H1 (cell line): ENCODE data around the gene ACVR1. TPM values are rescaled to one million over a fixed set of nuclear protein-coding genes. Genes with fewer than 3 reads are reported as not detected.

Source experiments
- CTCF ChIA-PET: fragments of 300-600 bp; sonication (Branson Sonifier 250); formaldehyde crosslinking; loops from one replicate; lab custom pipeline; 2021; ENCODE audit not compliant: partially characterized antibody; lab: Charles Lee
- POLR2A ChIA-PET: fragments of 300-600 bp; sonication (Branson Sonifier 250); formaldehyde crosslinking; loops from one replicate; lab custom pipeline; 2021; ENCODE audit warnings: inconsistent platforms; ENCODE audit not compliant: partially characterized antibody; lab: Charles Lee
- DNase-seq, 2 experiments: peaks; one replicate each; pipeline versions ENCODE4 v3.0.0 to v3.0.0-alpha.2; 2010 to 2022; ENCODE audit warnings: low spot score in 2 of 2, low read depth in 1 of 2, mixed read lengths in 1 of 2
- FAIRE-seq: peaks from 2 replicates; lab custom pipeline; 2011; peaks lifted over from hg19 to GRCh38; lab: Jason Lieb, UNC
- H2AFZ ChIP-seq: 2 replicates; pipeline ENCODE4 v1.8.1; 2012; ENCODE audit warnings: low read length, inconsistent platforms
- H2AK5ac ChIP-seq: 2 replicates; pipeline ENCODE4 v1.6.1; 2013; ENCODE audit warnings: low read depth, low read length
- H2BK120ac ChIP-seq: replicated peaks from 2 replicates; pipeline ENCODE3; 2013; ENCODE audit warnings: low read depth, low read length, inconsistent platforms
- H2BK12ac ChIP-seq: 2 replicates; pipeline ENCODE4 v1.6.1; 2013; ENCODE audit warnings: low read depth, low read length
- H2BK15ac ChIP-seq: 2 replicates; pipeline ENCODE4 v1.6.1; 2013; ENCODE audit warnings: low read length
- H2BK20ac ChIP-seq: 2 replicates; pipeline ENCODE4 v1.6.1; 2013; ENCODE audit warnings: low read length
- H2BK5ac ChIP-seq: 2 replicates; pipeline ENCODE4 v1.6.1; 2013; ENCODE audit warnings: low read depth, low read length
- H3K14ac ChIP-seq: 2 replicates; pipeline ENCODE4 v1.6.1; 2013; ENCODE audit warnings: inconsistent platforms; ENCODE audit not compliant: insufficient read length
- H3K18ac ChIP-seq: 2 replicates; pipeline ENCODE4 v1.6.1; 2013; ENCODE audit warnings: low read length; ENCODE audit errors: extremely low read depth
- H3K23ac ChIP-seq: 2 replicates; pipeline ENCODE4 v1.6.1; 2013; ENCODE audit warnings: inconsistent platforms; ENCODE audit not compliant: insufficient read length
- H3K23me2 ChIP-seq: 2 replicates; pipeline ENCODE4 v1.6.1; 2013; ENCODE audit warnings: low read depth, low read length
- H3K27ac ChIP-seq: 2 replicates; pipeline ENCODE4 v1.6.1; 2011; ENCODE audit warnings: low read depth, low read length, inconsistent platforms
- H3K27me3 ChIP-seq, 4 experiments: replicated peaks in 1 of 4; 1 replicate in 1 of 4; 2 replicates in 3 of 4; pipeline versions ENCODE4 v1.6.1 to v1.8.1; 2011 to 2013; ENCODE audit warnings: low read length in 3 of 4, mild to moderate bottlenecking in 3 of 4, inconsistent platforms in 2 of 4, mixed read lengths in 2 of 4, moderate library complexity in 1 of 4; ENCODE audit not compliant: control insufficient read depth in 3 of 4, insufficient read depth in 3 of 4; ENCODE audit errors: extremely low read depth in 1 of 4
- H3K36me3 ChIP-seq, 4 experiments: 2 replicates each; pipeline versions ENCODE4 v1.6.1 to v1.8.1; 2011 to 2013; ENCODE audit warnings: mild to moderate bottlenecking in 4 of 4, low read length in 3 of 4, moderate library complexity in 2 of 4, control low read depth in 1 of 4, inconsistent platforms in 1 of 4; ENCODE audit not compliant: insufficient read depth in 4 of 4, control insufficient read depth in 2 of 4
- H3K4ac ChIP-seq: replicated peaks from 2 replicates; pipeline ENCODE3; 2013; ENCODE audit warnings: low read length, low read depth, mixed read lengths, inconsistent platforms; ENCODE audit not compliant: insufficient read length
- H3K4me1 ChIP-seq, 4 experiments: replicated peaks in 1 of 4; 1 replicate in 1 of 4; 2 replicates in 3 of 4; pipeline versions ENCODE4 v1.6.1 to v1.8.1; 2011 to 2013; ENCODE audit warnings: low read length in 3 of 4, inconsistent platforms in 2 of 4, mixed read lengths in 1 of 4; ENCODE audit not compliant: insufficient read depth in 4 of 4, control insufficient read depth in 3 of 4
- H3K4me2 ChIP-seq, 2 experiments: 2 replicates each; pipeline versions ENCODE4 v1.6.1 to v1.8.1; 2011 to 2013; ENCODE audit warnings: low read depth in 2 of 2, low read length in 2 of 2, control low read depth in 1 of 2, inconsistent platforms in 1 of 2, mild to moderate bottlenecking in 1 of 2; ENCODE audit not compliant: insufficient read depth in 1 of 2
- H3K4me3 ChIP-seq, 4 experiments: fragments of 200-600, 300-600 bp in 1 of 4; sonication (generic), shearing (Covaris generic), sonication (Bioruptor Twin) in 1 of 4; 2 replicates each; pipeline versions ENCODE4 v1.5.1 to v1.8.1; 2011 to 2016; ENCODE audit warnings: low read length in 4 of 4, low read depth in 3 of 4, control low read depth in 2 of 4, inconsistent platforms in 2 of 4, mild to moderate bottlenecking in 2 of 4, mixed read lengths in 1 of 4, moderate library complexity in 1 of 4; ENCODE audit not compliant: insufficient read depth in 2 of 4; ENCODE audit errors: extremely low read depth in 1 of 4
- H3K56ac ChIP-seq: replicated peaks from 2 replicates; pipeline ENCODE3; 2013; ENCODE audit warnings: low read depth, mild to moderate bottlenecking, mixed read lengths, low read length, inconsistent platforms; ENCODE audit not compliant: insufficient read length
- H3K79me1 ChIP-seq: 2 replicates; pipeline ENCODE4 v1.6.1; 2013; ENCODE audit warnings: low read depth, low read length, control low read depth
- H3K79me2 ChIP-seq, 2 experiments: 2 replicates each; pipeline versions ENCODE4 v1.6.1 to v1.8.1; 2012 to 2013; ENCODE audit warnings: low read length in 2 of 2, mild to moderate bottlenecking in 2 of 2, inconsistent platforms in 1 of 2; ENCODE audit not compliant: insufficient read depth in 2 of 2, control insufficient read depth in 1 of 2
- H3K9ac ChIP-seq, 4 experiments: replicated peaks in 1 of 4; 1 replicate in 1 of 4; 2 replicates in 3 of 4; pipeline versions ENCODE4 v1.6.1 to v1.8.1; 2011 to 2013; ENCODE audit warnings: low read depth in 3 of 4, low read length in 3 of 4, control low read depth in 2 of 4, mild to moderate bottlenecking in 2 of 4, moderate library complexity in 2 of 4, inconsistent platforms in 1 of 4; ENCODE audit errors: extremely low read depth in 1 of 4
- H3K9me3 ChIP-seq, 2 experiments: 2 replicates each; pipeline versions ENCODE4 v1.6.1 to v1.8.1; 2012 to 2013; ENCODE audit warnings: mild to moderate bottlenecking in 2 of 2, moderate library complexity in 2 of 2, control low read depth in 1 of 2, inconsistent platforms in 1 of 2, low read depth in 1 of 2, low read length in 1 of 2, mixed read lengths in 1 of 2; ENCODE audit not compliant: insufficient read depth in 2 of 2
- H4K20me1 ChIP-seq, 2 experiments: replicated peaks in 1 of 2; 2 replicates each; pipeline versions ENCODE3 to v1.8.1; 2011 to 2013; ENCODE audit warnings: inconsistent platforms in 2 of 2, low read length in 2 of 2, mild to moderate bottlenecking in 1 of 2; ENCODE audit not compliant: insufficient read depth in 2 of 2, control insufficient read depth in 1 of 2
- H4K5ac ChIP-seq: 2 replicates; pipeline ENCODE4 v1.6.1; 2013; ENCODE audit warnings: low read length, low read depth, mixed read lengths, inconsistent platforms; ENCODE audit not compliant: insufficient read length
- H4K8ac ChIP-seq: 2 replicates; pipeline ENCODE4 v1.8.0; 2013; ENCODE audit warnings: mild to moderate bottlenecking, moderate library complexity, low read length, inconsistent platforms; ENCODE audit not compliant: insufficient read depth; ENCODE audit errors: extremely low read depth
- H4K91ac ChIP-seq: replicated peaks from 2 replicates; pipeline ENCODE3; 2013; ENCODE audit warnings: low read length, mixed read lengths, inconsistent platforms; ENCODE audit not compliant: insufficient read length
- BACH1 ChIP-seq: IDR thresholded peaks from 2 replicates; pipeline ENCODE4 v1.6.1; 2012; ENCODE audit warnings: low read length, improper control_type of control experiment
- HDAC6 ChIP-seq: IDR thresholded peaks from one replicate; pipeline ENCODE4 v1.7.1; 2012; ENCODE audit warnings: low read depth, mild to moderate bottlenecking, inconsistent platforms, low read length, moderate library complexity
- NRF1 ChIP-seq: IDR thresholded peaks from 2 replicates; pipeline ENCODE4 v1.6.1; 2011; ENCODE audit warnings: mild to moderate bottlenecking, low read depth, low read length, improper control_type of control experiment
- SIN3A ChIP-seq, 2 experiments: IDR thresholded peaks in 1 of 2; conservative IDR thresholded peaks in 1 of 2; 2 replicates each; pipeline ENCODE4 v1.6.1; 2011 to 2012; ENCODE audit warnings: low read length in 2 of 2, improper control_type of control experiment in 1 of 2, low read depth in 1 of 2, mild to moderate bottlenecking in 1 of 2
- WGBS, 2 experiments: shearing (Covaris generic) in 1 of 2; methylation state at CpG; one replicate each; pipeline versions ENCODE4 v1.1.6 to v1.1.7; 2013 to 2015; ENCODE audit warnings: low lambda C conversion rate in 2 of 2, mixed read lengths in 2 of 2, inconsistent platforms in 1 of 2, low coverage in 1 of 2, missing lambda C conversion rate in 1 of 2; ENCODE audit not compliant: insufficient replicate concordance in 2 of 2, insufficient coverage in 1 of 2, insufficient read length in 1 of 2; ENCODE audit errors: extremely low coverage in 1 of 2, missing lambda C conversion rate in 1 of 2; 5-methylcytosine and 5-hydroxymethylcytosine counted together
- polyA plus RNA-seq, 7 experiments: library from polyadenylated mRNA; depleted of rRNA in 3 of 7; stranded (reverse) in 5 of 7; unstranded in 2 of 7; fragments of >200 nt in 5 of 7; fragments of 200-250 nt in 2 of 7; gene quantifications; 1 replicate in 5 of 7; 2 replicates in 1 of 7; 4 replicates in 1 of 7; pipeline versions ENCODE4 v1.2.1 to v1.2.3, GENCODE V29; 2011 to 2013; ENCODE audit warnings: missing spikeins in 2 of 7, mixed read lengths in 2 of 7
- total RNA-seq: library from RNA; stranded (reverse); fragmentation: NEBNext Ultra II Directional; extraction: Animal tissue kit (Norgen Biotek cat#: 25700); gene quantifications from 2 replicates; pipeline ENCODE4 v1.2.1, GENCODE V29; 2021
- TF ChIP-seq, protein P1 (sequence below): IDR thresholded peaks from 2 replicates; pipeline ENCODE4 v1.6.1; 2012; ENCODE audit warnings: low read length, inconsistent platforms
- TF ChIP-seq, protein P2 (sequence below): IDR thresholded peaks from 2 replicates; pipeline ENCODE4 v1.6.1; 2011; ENCODE audit warnings: low read length, improper control_type of control experiment

Gene ACVR1
- total and polyA plus RNA-seq, 2 of the 8 experiments (the other 6 are each of a cell fraction or from before 2014, with no cell fraction given) = 8.5 to 17.7 TPM

DNA sequence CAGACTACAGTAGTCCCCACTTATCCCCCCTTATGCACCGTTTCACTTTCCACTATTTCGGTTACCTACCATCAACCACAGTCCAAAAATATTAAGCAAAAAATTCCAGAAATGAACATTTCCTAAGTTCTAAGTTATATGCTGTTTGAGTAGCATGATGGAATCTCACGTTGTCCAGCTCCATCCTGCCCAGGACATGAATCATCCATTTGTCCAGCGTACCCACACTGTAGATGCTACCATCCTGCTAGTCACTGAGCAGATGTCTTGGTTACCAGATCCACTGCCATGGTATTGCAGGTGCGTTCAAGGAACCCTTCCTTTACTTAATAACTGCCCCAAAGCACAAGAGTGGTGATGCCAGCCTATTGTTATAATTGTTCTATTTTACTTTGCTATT, 87.9 kb downstream of the ACVR1 start:
- DNase-seq (no peak), FAIRE-seq (no peak)
- H3K9me3 ChIP-seq = no peaks in the 10 kb centered on the region
- no peak overlapping the region for H3K18ac ChIP-seq
- ChIA-PET CTCF (interaction anchor here (0.6 to 2.4 kb wide), 5 partner anchors 9 to 223 kb away, joined by 3 to 8 read pairs (median 4); no protein-coding TSS in a partner anchor), POLR2A (no interaction called here)
- H3K79me1 ChIP-seq = no peaks in the 10 kb centered on the region
- H3K27me3 ChIP-seq = no peaks in the 10 kb centered on the region
- H4K20me1 ChIP-seq = peaks cover 0 to 2% of the 10 kb centered on the region in 2 experiments
- H3K23me2 ChIP-seq = no peaks in the 10 kb centered on the region; the same call in 1 of the 2 replicates
- no peak overlapping the region for H3K14ac ChIP-seq
- H3K4me1 ChIP-seq = peaks cover 0 to 21% (median 5%) of the 10 kb centered on the region in 4 experiments; a peak in 3 of 7 replicates
- H3K23ac ChIP-seq = no peak overlapping the region
- no peak overlapping the region for H3K4me3 ChIP-seq
- WGBS, 2 experiments = 93% methylated on average over 5 of the region's 5 CpGs; no CpG with 5 or more reads in 1 of the 2 experiments
- no peak overlapping the region for H3K4me2 ChIP-seq
- TF ChIP-seq NRF1 (no peak), HDAC6 (no peak), BACH1 (no peak), SIN3A (conservative IDR thresholded peaks at IDR 0.05 in 1 of 2, IDR thresholded peaks at IDR 0.05 in 1 of 2; ENCODE audit: low read depth in 1 of 2, low read length in 2 of 2) (no peak)
- TF ChIP-seq, protein P1, sequence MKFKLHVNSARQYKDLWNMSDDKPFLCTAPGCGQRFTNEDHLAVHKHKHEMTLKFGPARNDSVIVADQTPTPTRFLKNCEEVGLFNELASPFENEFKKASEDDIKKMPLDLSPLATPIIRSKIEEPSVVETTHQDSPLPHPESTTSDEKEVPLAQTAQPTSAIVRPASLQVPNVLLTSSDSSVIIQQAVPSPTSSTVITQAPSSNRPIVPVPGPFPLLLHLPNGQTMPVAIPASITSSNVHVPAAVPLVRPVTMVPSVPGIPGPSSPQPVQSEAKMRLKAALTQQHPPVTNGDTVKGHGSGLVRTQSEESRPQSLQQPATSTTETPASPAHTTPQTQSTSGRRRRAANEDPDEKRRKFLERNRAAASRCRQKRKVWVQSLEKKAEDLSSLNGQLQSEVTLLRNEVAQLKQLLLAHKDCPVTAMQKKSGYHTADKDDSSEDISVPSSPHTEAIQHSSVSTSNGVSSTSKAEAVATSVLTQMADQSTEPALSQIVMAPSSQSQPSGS = no peak
- TF ChIP-seq, protein P2, sequence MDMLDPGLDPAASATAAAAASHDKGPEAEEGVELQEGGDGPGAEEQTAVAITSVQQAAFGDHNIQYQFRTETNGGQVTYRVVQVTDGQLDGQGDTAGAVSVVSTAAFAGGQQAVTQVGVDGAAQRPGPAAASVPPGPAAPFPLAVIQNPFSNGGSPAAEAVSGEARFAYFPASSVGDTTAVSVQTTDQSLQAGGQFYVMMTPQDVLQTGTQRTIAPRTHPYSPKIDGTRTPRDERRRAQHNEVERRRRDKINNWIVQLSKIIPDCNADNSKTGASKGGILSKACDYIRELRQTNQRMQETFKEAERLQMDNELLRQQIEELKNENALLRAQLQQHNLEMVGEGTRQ = no peak
- no peak overlapping the region for H2BK20ac ChIP-seq
- no peaks in the 10 kb centered on the region for H3K79me2 ChIP-seq
- H2BK15ac ChIP-seq = no peak overlapping the region; the same call in 1 of the 2 replicates
- H4K5ac ChIP-seq = no peak overlapping the region
- no peak overlapping the region for H3K9ac ChIP-seq
- no peak overlapping the region for H2BK12ac ChIP-seq
- no peak overlapping the region for H2BK120ac ChIP-seq
- H3K56ac ChIP-seq = no peak overlapping the region
- H4K8ac ChIP-seq = no peak overlapping the region
- H3K27ac ChIP-seq = no peak overlapping the region
- H3K4ac ChIP-seq = no peak overlapping the region
- H2AFZ ChIP-seq = no peak overlapping the region
- no peak overlapping the region for H4K91ac ChIP-seq
- H2AK5ac ChIP-seq = no peak overlapping the region
- no peaks in the 10 kb centered on the region for H3K36me3 ChIP-seq
- H2BK5ac ChIP-seq = no peak overlapping the region
